Measurements from ENCODE around the gene NPLOC4.

NPLOC4 gene

GRCh38 chr17:81636505-81637288 lies at the start of gene NPLOC4, which contains the start of gene TSPAN10:
Gene NPLOC4, minus strand, starts transcription at chr17:81637112. Its CDS starts 182 bp downstream, at chr17:81636930.
Gene TSPAN10, plus strand, starts transcription at chr17:81637196. Its CDS starts 5,217 bp downstream, at chr17:81642413.
- H3K27ac ChIP-seq (ENCODE audit: low read depth, low read length), result peak within 1 kb of the TSS; percentile 89

GRCh38 chr17:81686614-81687013 lies 49.7 kb upstream of the NPLOC4 start:
- no peaks in the 10 kb centered on the region for H3K9me3 ChIP-seq (ENCODE audit: control insufficient read depth, insufficient read depth, low read length)
- peaks cover 9% of the 10 kb centered on the region for H3K4me1 ChIP-seq (ENCODE audit: control insufficient read depth, insufficient read depth, low read length)
- no peak overlapping the region for H3K9ac ChIP-seq (ENCODE audit: low read depth, low read length)
- H3K27ac ChIP-seq (ENCODE audit: low read depth, low read length), result no peak overlapping the region
- peaks cover 66% of the 10 kb centered on the region for H3K36me3 ChIP-seq (ENCODE audit: control insufficient read depth, insufficient read depth, low read length)
- no peak overlapping the region for H3K4me3 ChIP-seq (ENCODE audit: low read depth, low read length)
- no peaks in the 10 kb centered on the region for H3K27me3 ChIP-seq (ENCODE audit: control insufficient read depth, insufficient read depth, low read length)

More at GRCh38 chr17:81636505-81637288, at the start of gene NPLOC4, which contains the start of gene TSPAN10:
- Histone ChIP-seq H3K9ac (ENCODE audit: low read depth, low read length) (peak within 1 kb of the TSS; percentile 88), H3K36me3 (ENCODE audit: control insufficient read depth, insufficient read depth, low read length) (peaks cover under 1% of the 10 kb centered on the region; the same call in 1 of the 2 replicates), H3K9me3 (ENCODE audit: control insufficient read depth, insufficient read depth, low read length) (no peaks in the 10 kb centered on the region), H3K27me3 (ENCODE audit: control insufficient read depth, insufficient read depth, low read length) (no peaks in the 10 kb centered on the region), H3K4me1 (ENCODE audit: control insufficient read depth, insufficient read depth, low read length) (peaks cover 4% of the 10 kb centered on the region; the same call in 1 of the 2 replicates), H3K4me3 (ENCODE audit: low read depth, low read length) (peak within 1 kb of the TSS; percentile 92)

GRCh38 chr17:81685108-81685507 lies 48.2 kb upstream of the NPLOC4 start:
- Histone ChIP-seq H3K4me1 (ENCODE audit: control insufficient read depth, insufficient read depth, low read length) (peaks cover 9% of the 10 kb centered on the region), H3K27me3 (ENCODE audit: control insufficient read depth, insufficient read depth, low read length) (no peaks in the 10 kb centered on the region), H3K36me3 (ENCODE audit: control insufficient read depth, insufficient read depth, low read length) (peaks cover 58% of the 10 kb centered on the region), H3K9me3 (ENCODE audit: control insufficient read depth, insufficient read depth, low read length) (no peaks in the 10 kb centered on the region), H3K9ac (ENCODE audit: low read depth, low read length) (no peak overlapping the region), H3K4me3 (ENCODE audit: low read depth, low read length) (peak overlapping the region; percentile 81), H3K27ac (ENCODE audit: low read depth, low read length) (no peak overlapping the region)

GRCh38 chr17:81684442-81684911 lies 47.6 kb upstream of the NPLOC4 start:
- peak overlapping the region; percentile 81 for H3K4me3 ChIP-seq (ENCODE audit: low read depth, low read length)
- peaks cover 52% of the 10 kb centered on the region for H3K36me3 ChIP-seq (ENCODE audit: control insufficient read depth, insufficient read depth, low read length)
- H3K27ac ChIP-seq (ENCODE audit: low read depth, low read length), result peak overlapping the region; percentile 65
- no peaks in the 10 kb centered on the region for H3K9me3 ChIP-seq (ENCODE audit: control insufficient read depth, insufficient read depth, low read length)
- peak overlapping the region; percentile 48 for H3K9ac ChIP-seq (ENCODE audit: low read depth, low read length)
- peaks cover 9% of the 10 kb centered on the region for H3K4me1 ChIP-seq (ENCODE audit: control insufficient read depth, insufficient read depth, low read length)
- no peaks in the 10 kb centered on the region for H3K27me3 ChIP-seq (ENCODE audit: control insufficient read depth, insufficient read depth, low read length)

GRCh38 chr17:81683584-81684441 lies 46.9 kb upstream of the NPLOC4 start, which contains the start of the genes ARL16 and HGS:
Gene ARL16, minus strand, starts transcription at chr17:81683797. Its CDS starts 44 bp downstream, at chr17:81683753.
Gene HGS, plus strand, starts transcription at chr17:81684011. Its CDS starts 56 bp downstream, at chr17:81684067.
- H3K36me3 ChIP-seq (ENCODE audit: control insufficient read depth, insufficient read depth, low read length), result peaks cover 45% of the 10 kb centered on the region
- H3K27ac ChIP-seq (ENCODE audit: low read depth, low read length), result peak within 1 kb of the TSS; percentile 81
- H3K4me3 ChIP-seq (ENCODE audit: low read depth, low read length), result peak within 1 kb of the TSS; percentile 94
- H3K9me3 ChIP-seq (ENCODE audit: control insufficient read depth, insufficient read depth, low read length), result no peaks in the 10 kb centered on the region
- H3K9ac ChIP-seq (ENCODE audit: low read depth, low read length), result peak within 1 kb of the TSS; percentile 71
- no peaks in the 10 kb centered on the region for H3K27me3 ChIP-seq (ENCODE audit: control insufficient read depth, insufficient read depth, low read length)
- peaks cover 9% of the 10 kb centered on the region for H3K4me1 ChIP-seq (ENCODE audit: control insufficient read depth, insufficient read depth, low read length)

- Histone ChIP-seq H3K27ac (ENCODE audit: low read depth, low read length) (peak overlapping the region; percentile 81), H3K9ac (ENCODE audit: low read depth, low read length) (peak overlapping the region; percentile 71), H3K36me3 (ENCODE audit: control insufficient read depth, insufficient read depth, low read length) (peaks cover 39% of the 10 kb centered on the region)
Observed at GRCh38 chr17:81683208-81683583, 46.3 kb upstream of the NPLOC4 start.

GRCh38 chr17:81682565-81683207 lies 45.8 kb upstream of the NPLOC4 start:
- Histone ChIP-seq H3K36me3 (ENCODE audit: control insufficient read depth, insufficient read depth, low read length) (peaks cover 34% of the 10 kb centered on the region), H3K9me3 (ENCODE audit: control insufficient read depth, insufficient read depth, low read length) (no peaks in the 10 kb centered on the region), H3K27ac (ENCODE audit: low read depth, low read length) (no peak overlapping the region), H3K27me3 (ENCODE audit: control insufficient read depth, insufficient read depth, low read length) (no peaks in the 10 kb centered on the region), H3K4me3 (ENCODE audit: low read depth, low read length) (peak overlapping the region; percentile 94), H3K4me1 (ENCODE audit: control insufficient read depth, insufficient read depth, low read length) (peaks cover 9% of the 10 kb centered on the region), H3K9ac (ENCODE audit: low read depth, low read length) (peak overlapping the region; percentile 71)

More at GRCh38 chr17:81683208-81683583, 46.3 kb upstream of the NPLOC4 start:
- no peaks in the 10 kb centered on the region for H3K9me3 ChIP-seq (ENCODE audit: control insufficient read depth, insufficient read depth, low read length)
- no peaks in the 10 kb centered on the region for H3K27me3 ChIP-seq (ENCODE audit: control insufficient read depth, insufficient read depth, low read length)
- H3K4me1 ChIP-seq (ENCODE audit: control insufficient read depth, insufficient read depth, low read length), result peaks cover 9% of the 10 kb centered on the region
- peak overlapping the region; percentile 94 for H3K4me3 ChIP-seq (ENCODE audit: low read depth, low read length)

- H3K27ac ChIP-seq (ENCODE audit: low read depth, low read length), result no peak overlapping the region
- H3K36me3 ChIP-seq (ENCODE audit: control insufficient read depth, insufficient read depth, low read length), result peaks cover 24% of the 10 kb centered on the region
- H3K9me3 ChIP-seq (ENCODE audit: control insufficient read depth, insufficient read depth, low read length), result no peaks in the 10 kb centered on the region
- H3K4me1 ChIP-seq (ENCODE audit: control insufficient read depth, insufficient read depth, low read length), result peaks cover 9% of the 10 kb centered on the region
- H3K9ac ChIP-seq (ENCODE audit: low read depth, low read length), result no peak overlapping the region
- no peaks in the 10 kb centered on the region for H3K27me3 ChIP-seq (ENCODE audit: control insufficient read depth, insufficient read depth, low read length)
- H3K4me3 ChIP-seq (ENCODE audit: low read depth, low read length), result no peak overlapping the region
Observed at GRCh38 chr17:81681672-81682071, 44.8 kb upstream of the NPLOC4 start.

- peaks cover 9% of the 10 kb centered on the region for H3K4me1 ChIP-seq (ENCODE audit: control insufficient read depth, insufficient read depth, low read length)
- H3K36me3 ChIP-seq (ENCODE audit: control insufficient read depth, insufficient read depth, low read length), result peaks cover 9% of the 10 kb centered on the region; the same call in 1 of the 2 replicates
- no peak overlapping the region for H3K4me3 ChIP-seq (ENCODE audit: low read depth, low read length)
- no peaks in the 10 kb centered on the region for H3K9me3 ChIP-seq (ENCODE audit: control insufficient read depth, insufficient read depth, low read length)
- no peaks in the 10 kb centered on the region for H3K27me3 ChIP-seq (ENCODE audit: control insufficient read depth, insufficient read depth, low read length)
- H3K27ac ChIP-seq (ENCODE audit: low read depth, low read length), result no peak overlapping the region
- no peak overlapping the region for H3K9ac ChIP-seq (ENCODE audit: low read depth, low read length)
Observed at GRCh38 chr17:81680150-81680549, 43.2 kb upstream of the NPLOC4 start.

- Histone ChIP-seq H3K36me3 (ENCODE audit: control insufficient read depth, insufficient read depth, low read length) (peaks cover 35% of the 10 kb centered on the region), H3K27ac (ENCODE audit: low read depth, low read length) (no peak overlapping the region), H3K4me1 (ENCODE audit: control insufficient read depth, insufficient read depth, low read length) (no peaks in the 10 kb centered on the region), H3K4me3 (ENCODE audit: low read depth, low read length) (no peak overlapping the region), H3K9me3 (ENCODE audit: control insufficient read depth, insufficient read depth, low read length) (no peaks in the 10 kb centered on the region), H3K27me3 (ENCODE audit: control insufficient read depth, insufficient read depth, low read length) (no peaks in the 10 kb centered on the region), H3K9ac (ENCODE audit: low read depth, low read length) (no peak overlapping the region)
Observed at GRCh38 chr17:81676906-81677305, 40.0 kb upstream of the NPLOC4 start.
